ENCODE data around the gene STARD5.

GRCh38 chr15:81327516-81327915, 3.6 kb upstream of the STARD5 start:
- TF ChIP-seq MYC (IDR thresholded peaks at IDR 0.05; ENCODE audit: low read depth, low read length): no peak
- TF ChIP-seq CTCF (IDR thresholded peaks at IDR 0.05; ENCODE audit: low read depth, low read length): no peak
- TF ChIP-seq POLR2A (IDR thresholded peaks at IDR 0.05; ENCODE audit: extremely low read depth, insufficient read length): no peak
